D721Med (cell line): ENCODE measurements around the gene CLIC5.

Experiments
- DNase-seq: peaks from one replicate; pipeline ENCODE4 v3.0.0; 2011; ENCODE audit warnings: low spot score; ENCODE audit not compliant: insufficient read length
- FAIRE-seq: peaks from 2 replicates; lab custom pipeline; 2011; peaks lifted over from hg19 to GRCh38; lab: Jason Lieb, UNC
- TF ChIP-seq, protein P1 (sequence below): IDR thresholded peaks from 2 replicates; pipeline ENCODE4 v1.5.1; 2012; ENCODE audit warnings: mild to moderate bottlenecking, control low read depth; ENCODE audit not compliant: insufficient read depth; ENCODE audit errors: missing control alignments

Gene CLIC5

DNA sequence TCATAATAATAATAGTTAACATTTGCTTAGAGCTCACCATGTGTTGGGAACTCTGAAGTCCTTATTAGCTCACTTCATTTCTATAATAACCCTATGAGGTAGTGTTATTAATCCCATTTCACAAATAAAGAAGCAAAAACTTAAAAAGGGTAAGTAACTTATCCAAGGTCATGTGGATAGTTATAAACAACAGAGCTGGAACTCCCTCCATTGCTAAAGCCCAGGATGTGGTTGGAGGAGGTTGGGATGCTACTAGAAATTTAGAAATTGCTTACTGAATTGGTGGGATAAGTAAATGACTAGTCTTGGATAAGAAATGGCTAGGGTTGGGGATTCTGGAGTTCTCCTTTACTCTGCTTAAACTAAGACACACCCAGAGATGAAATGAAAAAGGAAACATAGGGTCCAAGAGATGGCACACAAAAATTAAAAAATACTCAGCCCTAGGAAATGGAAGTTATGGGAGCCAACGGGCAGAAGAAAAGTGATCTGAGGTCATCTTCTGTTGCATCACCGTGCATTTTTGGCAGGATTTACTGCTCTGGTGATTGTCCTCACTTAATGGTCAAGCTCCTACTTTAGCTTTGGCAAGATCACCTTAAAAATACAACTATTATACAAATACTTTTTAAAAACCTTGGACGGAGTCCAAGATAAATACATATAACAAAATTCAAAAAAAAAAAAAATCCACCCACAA lies 7.7 kb upstream of the CLIC5 start:
- FAIRE-seq (no peak), DNase-seq (no peak)
- TF ChIP-seq, protein P1, sequence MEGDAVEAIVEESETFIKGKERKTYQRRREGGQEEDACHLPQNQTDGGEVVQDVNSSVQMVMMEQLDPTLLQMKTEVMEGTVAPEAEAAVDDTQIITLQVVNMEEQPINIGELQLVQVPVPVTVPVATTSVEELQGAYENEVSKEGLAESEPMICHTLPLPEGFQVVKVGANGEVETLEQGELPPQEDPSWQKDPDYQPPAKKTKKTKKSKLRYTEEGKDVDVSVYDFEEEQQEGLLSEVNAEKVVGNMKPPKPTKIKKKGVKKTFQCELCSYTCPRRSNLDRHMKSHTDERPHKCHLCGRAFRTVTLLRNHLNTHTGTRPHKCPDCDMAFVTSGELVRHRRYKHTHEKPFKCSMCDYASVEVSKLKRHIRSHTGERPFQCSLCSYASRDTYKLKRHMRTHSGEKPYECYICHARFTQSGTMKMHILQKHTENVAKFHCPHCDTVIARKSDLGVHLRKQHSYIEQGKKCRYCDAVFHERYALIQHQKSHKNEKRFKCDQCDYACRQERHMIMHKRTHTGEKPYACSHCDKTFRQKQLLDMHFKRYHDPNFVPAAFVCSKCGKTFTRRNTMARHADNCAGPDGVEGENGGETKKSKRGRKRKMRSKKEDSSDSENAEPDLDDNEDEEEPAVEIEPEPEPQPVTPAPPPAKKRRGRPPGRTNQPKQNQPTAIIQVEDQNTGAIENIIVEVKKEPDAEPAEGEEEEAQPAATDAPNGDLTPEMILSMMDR: no peak

DNA sequence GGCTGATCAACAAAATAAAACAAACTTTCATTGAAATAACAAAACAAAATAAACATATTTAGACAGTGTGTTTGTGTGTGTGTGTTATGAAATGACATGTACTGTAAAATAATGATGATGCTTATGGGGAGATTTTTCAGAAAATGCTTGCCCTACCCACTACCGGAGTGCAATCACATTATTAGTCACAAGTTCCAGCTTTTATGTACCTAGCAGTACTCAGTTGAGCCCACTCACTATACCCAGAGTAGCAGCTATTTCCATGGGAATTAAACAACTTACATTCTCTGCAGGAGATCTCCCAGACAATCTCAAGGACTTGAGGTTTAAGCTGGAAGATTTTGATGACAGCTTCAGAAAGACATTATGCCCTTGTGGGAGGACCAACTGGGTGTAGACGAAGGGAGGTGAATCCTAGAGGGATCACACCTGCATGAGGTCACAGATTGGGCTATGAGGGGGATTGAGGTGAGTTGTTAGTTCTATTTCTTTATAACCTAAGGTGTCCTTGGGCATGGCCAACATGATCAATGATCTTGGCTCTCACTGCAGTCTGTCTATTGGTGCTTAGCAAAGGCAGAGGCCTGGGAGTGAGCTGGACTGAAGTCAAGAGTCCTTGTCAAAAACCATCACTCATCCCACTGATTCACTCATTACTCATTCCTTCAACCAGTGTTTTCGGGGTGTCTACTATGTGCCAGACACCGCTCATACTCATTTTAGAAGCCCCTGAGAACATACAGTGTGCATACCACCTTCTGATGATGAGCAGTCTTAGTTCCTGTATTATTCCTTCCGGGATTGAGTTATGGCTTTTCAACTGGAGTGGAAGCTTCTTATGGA lies 6.7 kb upstream of the CLIC5 start:
- TF ChIP-seq, protein P1: no peak
- no peak for FAIRE-seq
- no peak for DNase-seq

GRCh38 chr6:46017726-46018125 lies 2.1 kb upstream of the CLIC5 start:
- FAIRE-seq (no peak), DNase-seq (no peak)
- TF ChIP-seq, protein P1: no peak

DNA sequence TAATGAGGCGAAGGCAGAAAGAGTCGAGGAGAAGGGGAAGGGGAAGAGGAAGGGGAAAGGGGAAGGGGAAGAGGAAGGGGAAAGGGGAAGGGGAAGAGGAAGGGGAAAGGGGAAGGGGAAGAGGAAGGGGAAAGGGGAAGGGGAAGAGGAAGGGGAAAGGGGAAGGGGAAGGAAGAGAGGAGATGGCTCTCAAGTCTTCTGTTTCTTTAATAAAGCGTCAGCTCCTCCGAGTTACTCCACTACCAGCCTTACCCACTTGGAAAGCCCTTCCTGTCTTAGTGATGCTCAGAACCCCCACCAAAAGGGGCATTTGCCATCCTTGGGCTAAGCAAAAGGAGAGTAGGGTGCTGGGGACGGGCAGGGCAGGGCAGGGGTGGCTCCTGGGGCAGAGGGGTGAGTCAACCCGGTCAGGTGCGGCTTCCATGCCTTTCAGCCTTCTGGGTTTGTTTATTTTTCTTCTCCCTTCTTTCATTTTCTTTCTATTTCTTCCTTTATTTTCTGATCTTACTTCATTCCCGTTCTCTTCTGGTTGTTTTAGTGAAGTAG lies 476 bp upstream of the CLIC5 start:
- TF ChIP-seq, protein P1: no peak

GRCh38 chr6:46014511-46015118 lies 1.0 kb downstream of the CLIC5 start:
- FAIRE-seq (no peak), DNase-seq (no peak)
- TF ChIP-seq, protein P1: no peak

More for the DNA sequence above, 476 bp upstream of the CLIC5 start:
- DNase-seq (no peak), FAIRE-seq (no peak)

DNA sequence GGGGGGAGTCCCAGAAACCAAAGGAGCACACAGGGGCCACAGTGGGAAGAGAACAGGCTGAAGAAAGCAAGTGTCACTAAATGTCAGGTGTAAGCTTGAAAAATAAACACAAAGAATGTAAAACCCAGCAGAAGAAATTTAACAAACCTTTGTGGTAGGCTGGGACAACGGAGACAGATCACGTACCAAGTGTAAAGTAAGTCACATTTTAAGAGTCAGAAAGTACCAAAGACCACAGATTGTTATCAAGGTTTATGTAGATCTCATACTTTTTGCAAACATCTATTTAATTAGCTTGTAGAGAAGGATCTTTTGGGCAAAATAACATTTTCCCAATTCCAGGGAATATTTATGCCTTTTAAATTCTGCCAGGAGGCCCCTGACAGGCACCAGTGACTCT lies 1.6 kb downstream of the CLIC5 start:
- FAIRE-seq: no peak
- TF ChIP-seq, protein P1: no peak
- no peak for DNase-seq
